Neural cell (in vitro differentiated cells): ENCODE results near the gene AGAP5.

Experiments
- POLR2AphosphoS5 ChIP-seq: IDR thresholded peaks from 2 replicates; pipeline ENCODE4 v1.6.1; 2012
- RAD21 ChIP-seq: fragments of 450-650 bp; conservative IDR thresholded peaks from 2 replicates; pipeline ENCODE4 v1.6.1; 2014; ENCODE audit warnings: antibody characterized with exemption, mild to moderate bottlenecking, moderate library complexity
- TF ChIP-seq, protein P1 (sequence below): fragments of 450-650 bp; IDR thresholded peaks from 2 replicates; pipeline ENCODE4 v1.5.1; 2014; ENCODE audit warnings: antibody characterized with exemption, mild to moderate bottlenecking, moderate library complexity; ENCODE audit not compliant: poor library complexity, severe bottlenecking

DNA sequence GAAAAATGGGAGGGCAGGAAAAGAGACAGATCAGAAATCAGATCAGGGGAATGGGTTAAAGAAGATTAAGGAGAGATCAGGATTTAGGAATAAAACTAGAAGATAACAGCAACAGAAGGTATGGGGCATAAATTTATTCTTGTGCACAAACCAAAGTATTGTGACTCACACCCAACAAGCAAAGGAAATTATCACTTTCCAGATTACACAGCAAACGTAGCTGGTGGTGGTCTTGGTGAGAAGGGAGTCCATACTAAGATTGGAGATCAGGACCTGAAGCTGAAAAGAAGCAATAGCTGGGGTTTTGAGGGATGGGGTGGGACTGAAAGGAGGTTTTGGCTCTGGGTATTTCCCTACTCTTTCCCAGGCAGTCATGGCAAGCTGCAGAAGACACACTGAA is 53.1 kb downstream of the AGAP5 start:
- no peak for TF ChIP-seq POLR2AphosphoS5
- no peak for TF ChIP-seq RAD21
- TF ChIP-seq, protein P1, sequence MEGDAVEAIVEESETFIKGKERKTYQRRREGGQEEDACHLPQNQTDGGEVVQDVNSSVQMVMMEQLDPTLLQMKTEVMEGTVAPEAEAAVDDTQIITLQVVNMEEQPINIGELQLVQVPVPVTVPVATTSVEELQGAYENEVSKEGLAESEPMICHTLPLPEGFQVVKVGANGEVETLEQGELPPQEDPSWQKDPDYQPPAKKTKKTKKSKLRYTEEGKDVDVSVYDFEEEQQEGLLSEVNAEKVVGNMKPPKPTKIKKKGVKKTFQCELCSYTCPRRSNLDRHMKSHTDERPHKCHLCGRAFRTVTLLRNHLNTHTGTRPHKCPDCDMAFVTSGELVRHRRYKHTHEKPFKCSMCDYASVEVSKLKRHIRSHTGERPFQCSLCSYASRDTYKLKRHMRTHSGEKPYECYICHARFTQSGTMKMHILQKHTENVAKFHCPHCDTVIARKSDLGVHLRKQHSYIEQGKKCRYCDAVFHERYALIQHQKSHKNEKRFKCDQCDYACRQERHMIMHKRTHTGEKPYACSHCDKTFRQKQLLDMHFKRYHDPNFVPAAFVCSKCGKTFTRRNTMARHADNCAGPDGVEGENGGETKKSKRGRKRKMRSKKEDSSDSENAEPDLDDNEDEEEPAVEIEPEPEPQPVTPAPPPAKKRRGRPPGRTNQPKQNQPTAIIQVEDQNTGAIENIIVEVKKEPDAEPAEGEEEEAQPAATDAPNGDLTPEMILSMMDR = no peak
